ENCODE measurements around the gene FBXO28. TPM values are rescaled to one million over a fixed set of nuclear protein-coding genes. Genes with fewer than 3 reads are reported as not detected.

FBXO28 gene
- total RNA-seq, 1 donor from 2014 or later: 23.2 TPM

GRCh38 chr1:224084867-224085266 is 29.0 kb upstream of the FBXO28 start:
- TF ChIP-seq CTCF (conservative IDR thresholded peaks at IDR 0.05; ENCODE audit: low read depth, low read length): no peak
- H3K4me3 ChIP-seq (ENCODE audit: low read depth, low read length): no peak overlapping the region
- DNase-seq (ENCODE audit: low read depth): no peak

- TF ChIP-seq CTCF (conservative IDR thresholded peaks at IDR 0.05; ENCODE audit: low read depth, low read length): no peak
- no peak overlapping the region for H3K4me3 ChIP-seq (ENCODE audit: low read depth, low read length)
- no peak for DNase-seq (ENCODE audit: low read depth)
These were observed 28.3 kb upstream of the FBXO28 start for GRCh38 chr1:224085421-224086108.

- no peak for TF ChIP-seq CTCF (conservative IDR thresholded peaks at IDR 0.05; ENCODE audit: low read depth, low read length)
- no peak overlapping the region for H3K4me3 ChIP-seq (ENCODE audit: low read depth, low read length)
- no peak for DNase-seq (ENCODE audit: low read depth)
These were observed 26.6 kb upstream of the FBXO28 start for GRCh38 chr1:224087286-224087794.

- H3K4me3 ChIP-seq (ENCODE audit: low read depth, low read length): no peak overlapping the region
- DNase-seq (ENCODE audit: low read depth): no peak
- TF ChIP-seq CTCF (conservative IDR thresholded peaks at IDR 0.05; ENCODE audit: low read depth, low read length): no peak
These were observed 24.3 kb upstream of the FBXO28 start for GRCh38 chr1:224089583-224089982.

GRCh38 chr1:224090116-224090515 is 23.8 kb upstream of the FBXO28 start:
- DNase-seq (ENCODE audit: low read depth): no peak
- no peak overlapping the region for H3K4me3 ChIP-seq (ENCODE audit: low read depth, low read length)
- no peak for TF ChIP-seq CTCF (conservative IDR thresholded peaks at IDR 0.05; ENCODE audit: low read depth, low read length)

GRCh38 chr1:224092111-224092510 is 21.8 kb upstream of the FBXO28 start:
- DNase-seq (ENCODE audit: low read depth): no peak
- no peak overlapping the region for H3K4me3 ChIP-seq (ENCODE audit: low read depth, low read length)
- no peak for TF ChIP-seq CTCF (conservative IDR thresholded peaks at IDR 0.05; ENCODE audit: low read depth, low read length)

- DNase-seq (ENCODE audit: low read depth): no peak
- TF ChIP-seq CTCF (conservative IDR thresholded peaks at IDR 0.05; ENCODE audit: low read depth, low read length): no peak
- H3K4me3 ChIP-seq (ENCODE audit: low read depth, low read length): no peak overlapping the region
These were observed 21.3 kb upstream of the FBXO28 start for GRCh38 chr1:224092601-224093000.

Data from epithelial cell of proximal tubule (primary cell).